Upper lobe of left lung (tissue), 4 donors: ENCODE measurements around the gene CHPF2.

ENCODE experiments used
- EP300 ChIP-seq, 4 donors: sonication (generic); formaldehyde crosslinking; IDR thresholded peaks; one replicate each; pipeline ENCODE4 v1.5.1; 2017; ENCODE audit warnings: antibody characterized with exemption in 4 of 4, control low read depth in 2 of 4
- POLR2A ChIP-seq, 4 donors: fragments of 450-650 bp; IDR thresholded peaks; one replicate each; pipeline ENCODE4 v1.5.1; 2016 to 2017; ENCODE audit warnings: antibody characterized with exemption in 4 of 4, mild to moderate bottlenecking in 2 of 4
- POLR2AphosphoS5 ChIP-seq, 2 donors: sonication (generic); formaldehyde crosslinking; IDR thresholded peaks; one replicate each; pipeline ENCODE4 v1.5.1; 2017; ENCODE audit warnings: antibody characterized with exemption in 2 of 2
- TF ChIP-seq, protein P1 (sequence below), 6 experiments: fragments of 450-650 bp in 4 of 6; fragments of 200-600 bp in 2 of 6; sonication (generic) in 2 of 6; IDR thresholded peaks; one replicate each; pipeline ENCODE4 v1.5.1; 2016 to 2019; ENCODE audit warnings: antibody characterized with exemption in 6 of 6

DNA sequence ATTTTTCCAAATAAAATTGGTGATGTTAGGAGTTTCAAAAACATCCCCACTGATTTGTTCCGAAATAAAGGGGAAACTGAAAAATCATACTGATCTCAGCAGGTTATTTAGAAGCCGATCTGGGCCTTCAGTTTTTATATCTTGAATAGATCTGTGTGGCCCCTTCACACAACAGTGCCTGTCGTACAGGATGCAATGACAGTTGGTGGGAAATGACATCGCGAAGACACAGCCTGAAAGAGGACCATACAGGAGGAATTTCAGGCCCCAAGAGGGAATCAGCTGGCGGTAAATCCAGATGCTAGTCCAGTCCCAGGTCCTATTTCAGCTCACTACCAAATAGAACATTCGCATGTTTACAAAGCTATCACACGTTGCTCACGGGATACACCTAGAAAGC is 25.0 kb upstream of the CHPF2 start:
- TF ChIP-seq, protein P1, sequence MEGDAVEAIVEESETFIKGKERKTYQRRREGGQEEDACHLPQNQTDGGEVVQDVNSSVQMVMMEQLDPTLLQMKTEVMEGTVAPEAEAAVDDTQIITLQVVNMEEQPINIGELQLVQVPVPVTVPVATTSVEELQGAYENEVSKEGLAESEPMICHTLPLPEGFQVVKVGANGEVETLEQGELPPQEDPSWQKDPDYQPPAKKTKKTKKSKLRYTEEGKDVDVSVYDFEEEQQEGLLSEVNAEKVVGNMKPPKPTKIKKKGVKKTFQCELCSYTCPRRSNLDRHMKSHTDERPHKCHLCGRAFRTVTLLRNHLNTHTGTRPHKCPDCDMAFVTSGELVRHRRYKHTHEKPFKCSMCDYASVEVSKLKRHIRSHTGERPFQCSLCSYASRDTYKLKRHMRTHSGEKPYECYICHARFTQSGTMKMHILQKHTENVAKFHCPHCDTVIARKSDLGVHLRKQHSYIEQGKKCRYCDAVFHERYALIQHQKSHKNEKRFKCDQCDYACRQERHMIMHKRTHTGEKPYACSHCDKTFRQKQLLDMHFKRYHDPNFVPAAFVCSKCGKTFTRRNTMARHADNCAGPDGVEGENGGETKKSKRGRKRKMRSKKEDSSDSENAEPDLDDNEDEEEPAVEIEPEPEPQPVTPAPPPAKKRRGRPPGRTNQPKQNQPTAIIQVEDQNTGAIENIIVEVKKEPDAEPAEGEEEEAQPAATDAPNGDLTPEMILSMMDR (IDR thresholded peaks at IDR 0.05): no peak
- no peak for TF ChIP-seq POLR2A (IDR thresholded peaks at IDR 0.05)
- no peak for TF ChIP-seq EP300 (IDR thresholded peaks at IDR 0.05)
- no peak for TF ChIP-seq POLR2AphosphoS5 (IDR thresholded peaks at IDR 0.05)
